ENCODE data around the gene GYG2.
"Not testable (repeated sequence)": the region's sequence is repeated elsewhere in the genome, so short reads cannot be mapped to it uniquely, and the experiment has no call there.

Gene GYG2

DNA sequence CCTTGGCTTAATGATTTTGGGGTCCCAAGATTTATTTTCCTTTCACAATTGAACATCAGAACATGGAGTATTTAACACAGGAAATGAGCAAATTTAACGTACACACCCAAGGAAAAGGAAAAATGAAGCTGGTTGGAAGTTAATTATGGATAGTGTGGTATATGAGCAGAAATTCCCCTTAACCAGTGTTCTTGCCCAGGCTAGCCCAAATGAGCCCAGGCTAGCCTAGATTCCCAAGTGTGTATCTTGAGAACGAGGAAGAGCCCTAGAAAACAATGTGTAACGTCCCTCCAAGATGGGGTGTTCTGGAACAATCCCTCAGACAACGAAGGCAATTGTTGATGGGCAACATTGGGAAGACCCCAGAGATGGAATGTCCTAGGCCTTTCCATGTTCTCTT, 43.2 kb upstream of the GYG2 start:
- DNase-seq (ENCODE audit: low spot score): no peak
- in situ Hi-C loops (cut with MboI; ENCODE audit: low pct_unique_long_range_greater_than_20kb, low sequenced_read_pairs, unreplicated experiment): no loop called here
- TF ChIP-seq, protein P1, sequence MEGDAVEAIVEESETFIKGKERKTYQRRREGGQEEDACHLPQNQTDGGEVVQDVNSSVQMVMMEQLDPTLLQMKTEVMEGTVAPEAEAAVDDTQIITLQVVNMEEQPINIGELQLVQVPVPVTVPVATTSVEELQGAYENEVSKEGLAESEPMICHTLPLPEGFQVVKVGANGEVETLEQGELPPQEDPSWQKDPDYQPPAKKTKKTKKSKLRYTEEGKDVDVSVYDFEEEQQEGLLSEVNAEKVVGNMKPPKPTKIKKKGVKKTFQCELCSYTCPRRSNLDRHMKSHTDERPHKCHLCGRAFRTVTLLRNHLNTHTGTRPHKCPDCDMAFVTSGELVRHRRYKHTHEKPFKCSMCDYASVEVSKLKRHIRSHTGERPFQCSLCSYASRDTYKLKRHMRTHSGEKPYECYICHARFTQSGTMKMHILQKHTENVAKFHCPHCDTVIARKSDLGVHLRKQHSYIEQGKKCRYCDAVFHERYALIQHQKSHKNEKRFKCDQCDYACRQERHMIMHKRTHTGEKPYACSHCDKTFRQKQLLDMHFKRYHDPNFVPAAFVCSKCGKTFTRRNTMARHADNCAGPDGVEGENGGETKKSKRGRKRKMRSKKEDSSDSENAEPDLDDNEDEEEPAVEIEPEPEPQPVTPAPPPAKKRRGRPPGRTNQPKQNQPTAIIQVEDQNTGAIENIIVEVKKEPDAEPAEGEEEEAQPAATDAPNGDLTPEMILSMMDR (IDR thresholded peaks at IDR 0.05; ENCODE audit: extremely low read depth, insufficient read depth, missing control alignments): no peak

DNA sequence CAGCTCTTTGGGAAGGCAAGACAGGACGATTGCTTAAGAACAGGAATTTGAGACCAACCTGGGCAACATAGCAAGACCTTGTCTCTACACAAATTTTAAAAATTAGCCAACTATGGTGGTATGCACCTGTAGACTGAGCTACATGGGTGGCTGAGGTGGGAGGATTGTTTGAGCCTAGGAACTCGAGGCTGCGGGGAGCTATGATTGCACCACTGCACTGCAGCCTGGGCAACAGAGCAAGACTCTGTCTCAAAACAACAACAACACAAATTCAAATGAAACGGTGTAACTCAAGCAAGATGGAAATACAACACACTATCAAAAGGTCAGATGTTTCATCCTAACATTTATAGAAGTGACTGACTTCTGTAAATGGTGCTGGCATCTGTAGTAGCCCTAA, 39.8 kb upstream of the GYG2 start:
- in situ Hi-C loops (cut with MboI; ENCODE audit: low pct_unique_long_range_greater_than_20kb, low sequenced_read_pairs, unreplicated experiment): no loop called here
- TF ChIP-seq, protein P1 (IDR thresholded peaks at IDR 0.05; ENCODE audit: extremely low read depth, insufficient read depth, missing control alignments): no peak
- DNase-seq (ENCODE audit: low spot score): no peak

DNA sequence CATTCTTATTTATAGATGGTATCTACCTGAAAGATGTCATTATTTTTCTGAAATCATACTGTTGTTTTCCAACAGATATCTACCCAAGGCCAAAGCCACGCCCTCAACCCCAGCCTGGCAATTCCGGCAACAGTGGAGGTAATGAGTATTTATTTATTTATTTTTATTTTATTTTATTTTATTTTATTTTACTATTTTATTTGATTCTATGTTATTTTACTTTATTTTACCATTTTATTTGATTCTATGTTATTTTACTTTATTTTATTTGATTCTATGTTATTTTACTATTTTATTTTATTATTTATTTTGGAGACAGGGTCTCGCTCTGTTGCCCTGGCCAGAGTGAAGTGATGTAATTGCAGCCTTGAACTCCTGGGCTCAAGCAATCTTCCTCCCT, 39.2 kb upstream of the GYG2 start:
- in situ Hi-C loops (cut with MboI; ENCODE audit: low pct_unique_long_range_greater_than_20kb, low sequenced_read_pairs, unreplicated experiment): no loop called here
- DNase-seq (ENCODE audit: low spot score): no peak
- TF ChIP-seq, protein P1 (IDR thresholded peaks at IDR 0.05; ENCODE audit: extremely low read depth, insufficient read depth, missing control alignments): no peak

DNA sequence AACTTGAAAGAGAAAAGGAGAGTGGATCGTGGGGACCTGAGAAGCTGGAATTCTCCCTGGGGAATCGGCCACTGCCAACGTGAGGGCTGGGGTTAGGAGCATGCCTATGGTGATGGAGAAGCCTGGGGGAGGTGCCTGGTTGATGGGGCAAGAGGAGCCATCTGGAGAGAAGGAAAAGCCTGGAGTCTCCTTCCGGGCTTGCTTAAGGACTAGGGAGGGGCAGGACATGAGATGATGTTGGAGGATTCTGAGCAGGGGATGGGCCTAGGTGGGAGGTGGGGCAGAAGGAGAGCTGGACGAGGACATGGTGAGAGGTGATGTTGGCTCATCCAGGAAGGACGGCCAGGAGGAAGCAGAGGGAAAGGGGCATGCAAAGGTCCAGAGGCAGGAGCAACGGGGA, 35.0 kb upstream of the GYG2 start:
- no peak for DNase-seq (ENCODE audit: low spot score)
- in situ Hi-C loops (cut with MboI; ENCODE audit: low pct_unique_long_range_greater_than_20kb, low sequenced_read_pairs, unreplicated experiment): no loop called here
- TF ChIP-seq, protein P1 (IDR thresholded peaks at IDR 0.05; ENCODE audit: extremely low read depth, insufficient read depth, missing control alignments): no peak

DNA sequence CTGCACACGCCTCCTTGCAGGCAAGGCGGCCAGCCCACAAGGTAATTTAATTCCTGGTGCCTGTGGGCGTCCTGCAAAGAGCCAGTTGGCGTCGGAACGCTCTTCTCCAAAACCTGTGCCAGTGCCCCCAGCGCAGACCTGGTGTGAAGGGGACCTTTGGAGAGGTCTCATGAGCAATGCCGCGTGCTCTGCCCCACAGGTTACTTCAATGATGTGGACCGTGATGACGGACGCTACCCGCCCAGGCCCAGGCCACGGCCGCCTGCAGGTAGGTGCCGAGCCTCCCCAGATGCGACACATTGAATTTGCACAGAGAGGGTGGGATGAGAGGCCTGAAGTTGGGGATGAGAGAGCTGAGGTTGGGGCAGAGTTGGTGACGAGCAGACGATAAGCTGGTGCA, 34.4 kb upstream of the GYG2 start:
- DNase-seq (ENCODE audit: low spot score): no peak
- TF ChIP-seq, protein P1 (IDR thresholded peaks at IDR 0.05; ENCODE audit: extremely low read depth, insufficient read depth, missing control alignments): no peak
- in situ Hi-C loops (cut with MboI; ENCODE audit: low pct_unique_long_range_greater_than_20kb, low sequenced_read_pairs, unreplicated experiment): no loop called here

DNA sequence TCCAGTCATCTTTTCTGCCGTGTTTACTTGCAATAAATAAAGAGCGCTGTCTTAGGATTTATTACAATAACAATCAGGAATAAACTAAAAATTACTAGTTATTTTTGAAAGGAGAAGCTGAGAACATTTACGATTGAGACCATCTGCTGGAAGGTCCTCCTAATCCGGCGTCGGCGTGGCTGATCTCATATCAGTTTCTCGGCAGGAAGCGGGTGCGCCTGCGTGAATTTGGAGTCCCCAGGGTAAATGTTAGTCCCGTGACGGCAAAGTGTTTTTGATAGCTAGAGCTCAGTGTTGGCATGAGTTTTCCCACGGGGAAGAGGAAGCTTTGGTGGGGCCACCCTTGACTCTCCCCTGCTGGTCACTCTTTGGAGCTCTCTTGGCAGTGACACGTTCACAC, 31.9 kb upstream of the GYG2 start:
- DNase-seq (ENCODE audit: low spot score); in situ Hi-C loops (cut with MboI; ENCODE audit: low pct_unique_long_range_greater_than_20kb, low sequenced_read_pairs, unreplicated experiment): not testable (repeated sequence)

DNA sequence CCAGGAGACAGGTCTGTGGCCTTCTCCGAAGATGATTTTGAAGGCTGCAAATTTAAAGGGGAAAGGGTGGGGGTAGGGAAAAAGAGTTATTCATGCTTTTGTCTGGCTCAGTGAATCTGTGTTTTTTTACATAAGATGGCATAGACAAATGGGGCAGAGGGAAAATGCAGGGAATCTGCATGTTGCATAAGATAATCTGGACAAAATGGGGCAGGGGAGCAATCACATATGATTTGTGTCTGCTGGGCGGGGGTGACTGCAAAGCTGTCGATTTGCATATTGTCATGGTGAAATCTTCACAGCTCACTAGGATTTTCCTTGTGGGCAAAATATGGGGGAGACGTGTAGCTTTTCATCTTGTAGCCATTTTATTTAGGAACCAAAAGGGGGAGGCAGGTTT, 29.4 kb upstream of the GYG2 start:
- in situ Hi-C loops (cut with MboI; ENCODE audit: low pct_unique_long_range_greater_than_20kb, low sequenced_read_pairs, unreplicated experiment): no loop called here
- TF ChIP-seq, protein P1 (IDR thresholded peaks at IDR 0.05; ENCODE audit: extremely low read depth, insufficient read depth, missing control alignments): no peak

DNA sequence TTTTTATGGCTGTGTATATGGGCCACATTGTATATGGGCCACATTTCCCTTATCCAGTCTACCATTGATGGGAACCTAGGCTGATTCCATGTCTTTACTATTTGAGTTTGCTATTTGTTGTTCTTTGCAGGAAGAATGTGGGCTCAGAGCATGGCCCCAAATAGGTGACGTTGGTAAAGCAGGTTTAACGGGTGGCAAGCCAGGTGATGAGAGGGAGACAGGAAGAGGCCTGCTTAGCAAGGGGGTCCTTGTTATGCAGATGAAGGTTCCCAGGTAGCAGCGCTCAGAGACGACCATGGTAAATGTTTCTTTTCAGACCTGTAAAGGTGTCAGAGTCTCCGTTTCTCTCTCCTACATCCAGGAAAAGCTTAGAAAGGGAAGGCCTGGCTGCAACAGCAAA, 28.8 kb upstream of the GYG2 start:
- in situ Hi-C loops (cut with MboI; ENCODE audit: low pct_unique_long_range_greater_than_20kb, low sequenced_read_pairs, unreplicated experiment): loop anchor here (25.0 kb wide), 1 partner anchor 1138 kb away; no protein-coding TSS in a partner anchor
- DNase-seq (ENCODE audit: low spot score): not testable (repeated sequence)

More for the DNA sequence above, 29.4 kb upstream of the GYG2 start:
- DNase-seq (ENCODE audit: low spot score): no peak
